KBM-7 (cell line): Measurements from ENCODE around the gene DCPS.
"Not testable (repeated sequence)": the region's sequence is repeated elsewhere in the genome, so short reads cannot be mapped to it uniquely, and the experiment has no call there.

Experiments
- DNase-seq: peaks from one replicate; pipeline ENCODE4 v3.0.0-alpha.2; 2015
- in situ Hi-C: fragments of 300-500 bp; cut with MboI; formaldehyde crosslinking; loops from 2 replicates; pipeline ENCODE4 v1.14.3; 2020; ENCODE audit warnings: low sequenced_read_pairs, low pct_unique_long_range_greater_than_20kb, mixed read lengths

Gene DCPS, protein sequence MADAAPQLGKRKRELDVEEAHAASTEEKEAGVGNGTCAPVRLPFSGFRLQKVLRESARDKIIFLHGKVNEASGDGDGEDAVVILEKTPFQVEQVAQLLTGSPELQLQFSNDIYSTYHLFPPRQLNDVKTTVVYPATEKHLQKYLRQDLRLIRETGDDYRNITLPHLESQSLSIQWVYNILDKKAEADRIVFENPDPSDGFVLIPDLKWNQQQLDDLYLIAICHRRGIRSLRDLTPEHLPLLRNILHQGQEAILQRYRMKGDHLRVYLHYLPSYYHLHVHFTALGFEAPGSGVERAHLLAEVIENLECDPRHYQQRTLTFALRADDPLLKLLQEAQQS

DNA sequence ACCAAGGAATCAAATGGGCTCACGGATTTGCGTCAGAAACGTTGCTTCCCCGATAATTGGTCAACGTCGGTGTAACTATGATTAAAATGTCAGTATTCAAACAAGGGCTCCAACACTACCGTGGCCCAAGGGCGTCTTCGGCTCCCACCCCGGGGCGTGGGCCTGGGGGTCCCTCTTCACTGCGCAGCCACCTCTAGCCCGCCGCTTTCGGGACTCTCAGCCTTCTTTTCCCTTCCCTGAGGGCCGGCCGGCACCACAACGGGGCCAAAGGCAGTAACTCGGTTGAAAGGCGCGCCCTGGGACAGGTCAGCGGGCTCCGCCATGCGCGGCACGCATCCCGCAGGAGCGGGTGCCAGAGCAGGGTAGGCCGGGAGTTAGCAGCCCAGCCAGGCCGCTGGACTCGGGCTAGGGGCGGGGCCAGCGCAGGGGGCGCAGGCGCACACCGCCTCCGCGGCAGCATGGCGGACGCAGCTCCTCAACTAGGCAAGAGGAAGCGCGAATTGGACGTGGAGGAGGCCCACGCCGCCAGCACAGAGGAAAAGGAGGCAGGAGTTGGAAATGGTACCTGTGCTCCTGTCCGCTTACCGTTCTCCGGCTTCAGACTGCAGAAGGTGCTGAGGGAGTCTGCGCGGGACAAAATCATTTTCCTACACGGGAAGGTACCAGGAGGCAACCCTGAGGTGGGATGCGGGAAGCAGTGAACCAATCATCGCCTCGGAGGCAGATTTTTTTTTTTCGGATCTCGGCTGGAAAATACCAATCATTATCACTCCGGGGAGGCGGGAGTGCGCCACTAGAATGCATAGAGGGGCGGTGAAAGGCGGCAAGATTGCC, at the start of gene DCPS:
DCPS (plus strand) TSS at position 438 of the 834 bp plus-strand sequence; CDS start at position 459, 21 bp downstream.
- DNase-seq: peak; percentile 95
- in situ Hi-C loops: no loop called here

- no peak for DNase-seq
- in situ Hi-C loops: no loop called here
Observed at GRCh38 chr11:126254819-126255218, 49.0 kb upstream of the DCPS start.

DNA sequence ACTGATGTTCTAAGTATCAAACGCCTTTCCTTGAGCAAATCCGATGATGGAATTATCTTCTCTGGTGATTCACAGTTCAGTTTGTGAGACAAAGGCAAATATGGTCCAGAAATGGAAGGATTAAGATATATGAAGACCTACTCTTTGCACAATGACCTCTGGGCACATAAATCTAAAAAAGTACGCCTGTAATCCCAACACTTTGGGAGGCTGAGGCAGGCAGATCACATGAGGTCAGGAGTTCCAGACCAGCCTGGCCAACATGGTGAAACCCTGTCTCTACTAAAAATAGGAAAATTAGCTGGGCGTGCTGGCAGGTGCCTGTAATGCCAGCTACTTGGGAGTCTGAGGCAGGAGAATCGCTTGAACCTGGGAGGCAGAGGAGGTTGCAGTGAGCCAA, 48.4 kb upstream of the DCPS start:
- in situ Hi-C loops, DNase-seq: not testable (repeated sequence)

GRCh38 chr11:126256216-126256615, 47.6 kb upstream of the DCPS start:
- in situ Hi-C loops: no loop called here
- no peak for DNase-seq

GRCh38 chr11:126257144-126257543, 46.7 kb upstream of the DCPS start:
- in situ Hi-C loops: no loop called here
- no peak for DNase-seq

DNA sequence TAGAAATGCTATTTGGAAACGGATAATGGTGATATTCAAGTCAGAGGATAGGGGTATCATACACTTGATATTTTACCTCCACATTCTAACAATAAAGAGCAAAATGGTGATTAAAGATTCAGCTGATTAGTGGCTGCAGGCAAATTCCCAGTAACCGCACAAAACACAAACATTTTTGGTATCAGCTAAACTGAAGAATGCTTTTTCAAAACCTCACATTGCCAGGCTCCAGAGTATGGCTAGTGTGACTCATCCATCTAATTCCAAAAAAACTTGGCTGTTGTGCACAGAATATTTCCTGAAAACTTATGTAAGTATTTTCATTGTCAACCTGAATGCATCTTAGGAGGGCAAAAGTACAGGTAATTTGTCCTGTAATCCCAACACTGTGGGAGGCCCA, 46.1 kb upstream of the DCPS start:
- in situ Hi-C loops: no loop called here
- DNase-seq: no peak

DNA sequence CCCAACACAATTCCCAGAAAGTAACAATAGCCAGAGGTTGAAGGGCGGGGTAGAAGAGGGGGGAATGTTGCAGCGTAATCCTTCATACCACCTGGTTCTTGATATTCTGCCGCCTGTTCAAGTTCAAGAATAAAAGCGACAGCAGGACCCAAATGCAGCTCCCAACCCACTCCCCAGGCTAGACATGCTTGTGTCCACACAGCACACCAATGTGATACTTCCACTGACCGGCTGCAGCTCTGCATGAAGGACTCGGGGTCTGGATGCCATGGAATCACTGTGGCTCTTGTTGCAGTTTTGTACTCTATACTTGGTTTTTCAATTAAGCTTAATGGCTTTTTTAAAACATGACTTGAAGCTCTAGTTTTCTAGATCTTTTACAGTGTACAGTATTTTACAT, 41.6 kb upstream of the DCPS start:
- in situ Hi-C loops: no loop called here
- DNase-seq: no peak

- in situ Hi-C loops: no loop called here
Observed at GRCh38 chr11:126263489-126263888, 40.4 kb upstream of the DCPS start.

DNA sequence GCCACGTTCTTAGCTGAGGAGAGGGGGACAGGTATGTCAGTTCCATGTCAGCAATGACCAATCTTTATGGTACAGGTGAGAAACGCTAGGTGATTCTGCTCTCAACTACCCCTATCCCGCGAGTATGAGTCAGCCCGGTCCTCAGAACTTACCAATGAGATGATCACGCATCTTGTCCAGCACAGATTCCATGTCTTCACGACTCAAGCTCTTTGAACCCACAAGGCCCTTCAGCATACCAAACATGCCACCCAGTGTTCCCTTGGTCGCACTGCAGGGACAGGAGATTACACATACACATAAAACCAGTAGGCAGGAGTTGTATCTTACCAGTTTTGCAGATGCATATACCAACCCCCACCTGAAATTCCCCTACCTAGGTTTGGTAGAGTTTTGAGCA, 38.0 kb upstream of the DCPS start:
- in situ Hi-C loops: no loop called here
- DNase-seq: peak; percentile 28

More at GRCh38 chr11:126263489-126263888, 40.4 kb upstream of the DCPS start:
- no peak for DNase-seq

GRCh38 chr11:126267650-126268049, 36.2 kb upstream of the DCPS start:
- in situ Hi-C loops: no loop called here

DNA sequence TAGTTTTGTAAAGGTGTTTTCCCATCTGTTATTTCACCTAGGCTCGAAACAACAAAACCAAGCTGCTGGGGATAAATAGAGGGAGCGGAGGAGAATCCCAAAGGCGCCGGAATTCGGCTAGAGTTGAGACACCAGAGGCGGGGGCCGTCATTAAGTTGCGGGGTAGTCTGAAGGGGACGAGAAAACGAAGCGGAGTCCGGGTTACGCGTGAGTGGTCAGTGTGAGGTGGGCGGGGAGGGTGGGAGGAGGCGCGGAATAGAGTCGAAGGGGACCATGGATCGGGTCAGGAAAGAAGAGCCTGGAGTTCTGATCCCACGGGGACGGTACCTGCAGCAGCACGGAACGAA, 35.5 kb upstream of the DCPS start:
- in situ Hi-C loops: no loop called here
- DNase-seq: no peak

More at GRCh38 chr11:126267650-126268049, 36.2 kb upstream of the DCPS start:
- no peak for DNase-seq

DNA sequence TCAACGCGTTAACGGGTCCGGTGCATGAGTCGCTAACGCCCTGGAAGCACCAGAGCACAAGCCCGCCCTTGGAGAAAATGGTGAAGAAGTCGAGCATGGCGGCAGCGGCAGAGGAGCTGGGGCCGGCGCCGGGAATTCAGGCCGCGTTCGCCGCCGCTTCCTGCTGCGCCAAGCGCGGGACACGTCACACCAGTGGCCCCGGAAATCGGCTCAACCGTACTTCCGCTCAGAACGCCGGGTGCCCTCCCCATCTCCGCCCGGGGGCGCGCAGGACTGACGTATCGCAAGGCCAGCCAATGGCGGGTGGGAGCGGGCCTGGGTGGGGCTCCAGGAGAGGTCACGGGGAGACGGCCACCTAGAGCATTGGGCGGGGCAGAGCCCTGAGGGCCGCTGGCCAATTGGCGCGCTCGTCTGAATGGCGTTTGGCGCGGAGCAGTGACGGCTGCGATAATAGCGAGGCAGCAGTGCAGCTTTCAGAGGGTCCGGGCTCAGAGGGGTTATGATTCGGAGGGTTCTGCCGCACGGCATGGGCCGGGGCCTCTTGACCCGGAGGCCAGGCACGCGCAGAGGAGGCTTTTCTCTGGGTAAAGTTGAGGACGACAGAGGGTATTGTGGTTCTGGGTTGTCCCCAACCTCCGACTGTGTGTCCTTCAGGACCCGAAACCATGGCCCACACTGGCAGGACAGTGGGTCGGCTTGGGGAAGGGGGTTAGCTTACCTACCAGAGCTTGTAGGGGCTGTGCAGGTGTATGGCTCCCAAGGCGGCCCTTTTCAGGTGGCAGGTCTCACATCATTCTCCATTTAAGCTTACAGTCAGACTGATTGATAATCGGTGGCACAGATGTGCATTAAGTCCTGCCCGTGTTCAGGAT, 34.9 kb upstream of the DCPS start, which contains the start of the genes FOXRED1 and SRPRA:
FOXRED1 (plus strand) TSS at position 447 of the 872 bp plus-strand sequence; CDS start at position 500, 53 bp downstream.
SRPRA (minus strand) TSS at position 188 of the 872 bp plus-strand sequence; CDS start at position 97, 91 bp downstream.
- DNase-seq: peak; percentile 99
- in situ Hi-C loops: no loop called here

DNA sequence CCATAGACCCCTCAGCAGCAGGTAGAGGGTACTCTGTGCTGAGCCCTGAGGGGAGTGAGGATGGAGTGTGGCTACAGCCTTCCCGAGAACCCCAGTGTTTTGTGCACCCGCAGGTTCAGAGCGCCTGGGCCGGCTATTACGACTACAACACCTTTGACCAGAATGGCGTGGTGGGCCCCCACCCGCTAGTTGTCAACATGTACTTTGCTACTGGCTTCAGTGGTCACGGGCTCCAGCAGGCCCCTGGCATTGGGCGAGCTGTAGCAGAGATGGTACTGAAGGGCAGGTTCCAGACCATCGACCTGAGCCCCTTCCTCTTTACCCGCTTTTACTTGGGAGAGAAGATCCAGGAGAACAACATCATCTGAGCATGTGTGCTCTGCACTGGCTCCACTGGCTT, 26.5 kb upstream of the DCPS start:
- no peak for DNase-seq

DNA sequence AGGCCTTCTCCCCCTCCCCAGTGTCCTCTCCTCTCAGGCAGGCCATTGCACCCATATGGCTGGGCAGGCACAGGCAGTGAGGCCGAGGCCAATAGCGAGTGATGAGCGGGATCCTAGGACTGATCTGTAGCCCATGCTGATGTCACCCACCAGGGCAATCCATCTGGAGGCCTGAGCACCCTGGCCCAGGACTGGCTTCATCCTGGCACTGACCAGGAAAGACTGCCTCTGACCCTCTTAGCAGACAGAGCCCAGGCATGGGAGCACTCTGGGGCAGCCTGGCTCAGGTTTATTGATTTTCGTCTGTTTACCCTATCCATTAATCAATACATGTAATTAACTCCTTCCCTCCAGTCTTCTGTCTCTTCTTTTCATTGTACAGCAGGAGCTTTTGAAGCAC, 26.1 kb upstream of the DCPS start:
- no peak for DNase-seq

More for the DNA sequence above, 26.5 kb upstream of the DCPS start:
- in situ Hi-C loops: no loop called here

GRCh38 chr11:126279191-126279590, 24.7 kb upstream of the DCPS start:
- no peak for DNase-seq
- in situ Hi-C loops: no loop called here

More for the DNA sequence above, 26.1 kb upstream of the DCPS start:
- in situ Hi-C loops: no loop called here

- in situ Hi-C loops: no loop called here
- DNase-seq: peak; percentile 46
Observed at GRCh38 chr11:126280595-126280994, 23.3 kb upstream of the DCPS start.

DNA sequence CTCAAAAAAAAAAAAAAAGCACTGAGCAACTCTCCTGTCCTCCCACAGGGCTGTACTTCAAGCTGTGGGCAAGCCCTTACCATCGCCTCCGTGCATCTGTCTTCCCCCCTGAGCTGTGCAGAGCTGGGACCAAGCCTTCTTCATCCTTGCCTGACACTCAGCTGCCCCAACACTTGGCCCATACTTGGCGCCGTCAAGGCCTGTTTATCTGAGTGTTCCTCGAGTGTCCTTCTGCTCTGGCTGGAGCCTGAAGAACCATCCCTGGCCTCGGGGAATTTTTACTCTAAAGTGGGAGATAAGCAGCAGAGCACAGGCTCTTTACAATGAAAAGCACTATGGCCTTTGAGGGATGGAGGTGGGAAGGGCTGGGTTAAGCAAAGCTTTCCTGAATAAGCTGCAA, 22.6 kb upstream of the DCPS start:
- DNase-seq: no peak
- in situ Hi-C loops: no loop called here

DNA sequence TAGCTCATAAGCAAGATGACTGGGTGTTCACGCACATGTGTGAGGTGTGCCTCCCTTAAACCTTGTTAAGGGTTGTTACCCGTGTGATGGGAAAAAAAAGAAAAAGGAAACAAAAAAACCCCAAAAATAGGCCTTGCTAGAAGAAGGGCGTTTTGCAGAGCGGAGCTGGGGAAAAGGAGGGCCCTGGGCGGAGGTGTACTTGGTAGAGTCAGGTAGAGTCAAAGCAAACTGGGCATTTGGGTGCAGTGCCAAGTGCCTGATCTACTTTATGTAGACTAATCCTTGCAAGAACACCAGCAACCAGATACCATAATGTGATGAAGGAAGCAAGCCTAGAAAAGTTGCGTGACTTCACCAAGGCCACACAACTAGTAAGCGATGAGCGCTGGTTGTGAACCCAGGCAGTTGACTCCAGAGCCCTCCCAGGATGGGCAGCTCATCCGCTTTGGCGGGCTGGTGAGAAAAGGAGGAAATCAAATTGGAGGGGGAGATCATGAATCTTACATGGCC, 22.1 kb upstream of the DCPS start:
- DNase-seq: no peak
- in situ Hi-C loops: no loop called here

DNA sequence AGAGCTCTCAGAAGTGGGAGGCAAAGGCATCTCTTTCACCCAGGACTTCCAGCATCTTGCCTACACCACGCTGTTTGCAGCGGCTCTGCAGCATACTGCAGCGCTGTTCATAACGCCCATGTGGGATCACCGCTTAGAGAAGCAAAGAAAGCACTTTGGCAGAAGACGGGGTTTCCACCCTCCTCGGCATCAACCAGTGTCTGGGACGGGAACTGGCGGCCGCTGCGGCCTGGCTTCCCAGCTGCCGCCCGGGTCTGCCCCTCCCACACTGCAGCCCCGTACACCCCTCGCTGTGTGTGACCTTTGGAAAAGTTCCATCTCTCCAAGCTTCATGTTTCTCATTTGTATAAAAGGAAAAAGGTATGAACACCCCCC, 21.5 kb upstream of the DCPS start:
- in situ Hi-C loops: no loop called here
- DNase-seq: peak; percentile 64
